Activated naive CD8-positive, alpha-beta T cell treated with anti-CD3 and anti-CD28 coated beads for 36 hours (primary cell): Measurements from ENCODE around the gene ALX1. TPM values are rescaled to one million over a fixed set of nuclear protein-coding genes. Genes with fewer than 3 reads are reported as not detected.

Source experiments
- DNase-seq: peaks from one replicate; pipeline ENCODE4 v3.0.0; 2021
- H3K27ac Mint-ChIP-seq: one replicate; pipeline ENCODE4 v1.8.0; 2022; ENCODE audit warnings: mild to moderate bottlenecking, moderate library complexity, mixed read lengths
- H3K27me3 Mint-ChIP-seq: one replicate; pipeline ENCODE4 v1.8.0; 2022; ENCODE audit warnings: mild to moderate bottlenecking, mixed read lengths
- H3K36me3 Mint-ChIP-seq: one replicate; pipeline ENCODE4 v1.8.0; 2021; ENCODE audit warnings: mild to moderate bottlenecking, mixed read lengths
- H3K4me1 Mint-ChIP-seq: one replicate; pipeline ENCODE4 v1.8.0; 2021; ENCODE audit warnings: mixed read lengths
- H3K4me3 Mint-ChIP-seq: one replicate; pipeline ENCODE4 v1.8.0; 2022; ENCODE audit warnings: mild to moderate bottlenecking, moderate library complexity, mixed read lengths
- H3K9me3 Mint-ChIP-seq: one replicate; pipeline ENCODE4 v1.8.0; 2022; ENCODE audit warnings: mixed read lengths
- total RNA-seq, 2 experiments: library from RNA; stranded (reverse); gene quantifications; one replicate each; pipeline ENCODE4 v1.2.3, GENCODE V29; 2021

The ALX1 gene
- total RNA-seq, 2 experiments from 2014 or later, result not detected

GRCh38 chr12:85329913-85330312, 49.9 kb downstream of the ALX1 start:
- Mint-ChIP-seq H3K27me3 (no peaks in the 10 kb centered on the region), H3K4me1 (no peaks in the 10 kb centered on the region), H3K36me3 (no peaks in the 10 kb centered on the region), H3K27ac (no peak overlapping the region), H3K9me3 (no peaks in the 10 kb centered on the region), H3K4me3 (no peak overlapping the region)
- DNase-seq, result no peak

- H3K4me1 Mint-ChIP-seq, result no peaks in the 10 kb centered on the region
- H3K27me3 Mint-ChIP-seq, result no peaks in the 10 kb centered on the region
- H3K9me3 Mint-ChIP-seq, result no peaks in the 10 kb centered on the region
- no peaks in the 10 kb centered on the region for H3K36me3 Mint-ChIP-seq
- H3K4me3 Mint-ChIP-seq, result no peak overlapping the region
- no peak overlapping the region for H3K27ac Mint-ChIP-seq
- no peak for DNase-seq
These were observed 68.8 kb downstream of the ALX1 start for GRCh38 chr12:85348779-85349178.

- no peaks in the 10 kb centered on the region for H3K9me3 Mint-ChIP-seq
- no peaks in the 10 kb centered on the region for H3K4me1 Mint-ChIP-seq
- no peaks in the 10 kb centered on the region for H3K36me3 Mint-ChIP-seq
- H3K4me3 Mint-ChIP-seq, result no peak overlapping the region
- H3K27ac Mint-ChIP-seq, result no peak overlapping the region
- H3K27me3 Mint-ChIP-seq, result no peaks in the 10 kb centered on the region
- DNase-seq, result no peak
These were observed 70.3 kb downstream of the ALX1 start for GRCh38 chr12:85350356-85350755.

Other genes with a start within 250 kb of the ALX1 start
- gene TSPAN19, start 243.9 kb upstream of the ALX1 start, total RNA-seq, result not detected
- gene LRRIQ1, start 243.9 kb upstream of the ALX1 start, total RNA-seq, result not detected